Skeletal muscle satellite cell (primary cell): ENCODE data around the gene PPP1R7.
A peak's percentile ranks its signal among the peaks of the same experiment; 100 is the strongest.

Experiments
- H3K27me3 ChIP-seq: 2 replicates; pipeline ENCODE4 v1.7.0; 2013; ENCODE audit warnings: low read length; ENCODE audit not compliant: control insufficient read depth, insufficient read depth
- H3K36me3 ChIP-seq: 2 replicates; pipeline ENCODE4 v1.7.0; 2013; ENCODE audit warnings: mild to moderate bottlenecking, control low read depth, low read length; ENCODE audit not compliant: insufficient read depth
- H3K4me1 ChIP-seq: 2 replicates; pipeline ENCODE4 v1.7.0; 2013; ENCODE audit warnings: low read length; ENCODE audit not compliant: control insufficient read depth, insufficient read depth
- H3K4me2 ChIP-seq: 2 replicates; pipeline ENCODE4 v1.7.0; 2013; ENCODE audit warnings: mild to moderate bottlenecking, low read length
- H3K4me3 ChIP-seq: 2 replicates; pipeline ENCODE4 v1.7.0; 2013; ENCODE audit warnings: low read length
- H3K9ac ChIP-seq: 2 replicates; pipeline ENCODE4 v1.7.0; 2013; ENCODE audit warnings: mild to moderate bottlenecking, low read depth, low read length, moderate library complexity
- H3K9me3 ChIP-seq: replicated peaks from 2 replicates; pipeline ENCODE4 v1.7.0; 2013; ENCODE audit warnings: mild to moderate bottlenecking, control low read depth, low read length

Gene PPP1R7

DNA sequence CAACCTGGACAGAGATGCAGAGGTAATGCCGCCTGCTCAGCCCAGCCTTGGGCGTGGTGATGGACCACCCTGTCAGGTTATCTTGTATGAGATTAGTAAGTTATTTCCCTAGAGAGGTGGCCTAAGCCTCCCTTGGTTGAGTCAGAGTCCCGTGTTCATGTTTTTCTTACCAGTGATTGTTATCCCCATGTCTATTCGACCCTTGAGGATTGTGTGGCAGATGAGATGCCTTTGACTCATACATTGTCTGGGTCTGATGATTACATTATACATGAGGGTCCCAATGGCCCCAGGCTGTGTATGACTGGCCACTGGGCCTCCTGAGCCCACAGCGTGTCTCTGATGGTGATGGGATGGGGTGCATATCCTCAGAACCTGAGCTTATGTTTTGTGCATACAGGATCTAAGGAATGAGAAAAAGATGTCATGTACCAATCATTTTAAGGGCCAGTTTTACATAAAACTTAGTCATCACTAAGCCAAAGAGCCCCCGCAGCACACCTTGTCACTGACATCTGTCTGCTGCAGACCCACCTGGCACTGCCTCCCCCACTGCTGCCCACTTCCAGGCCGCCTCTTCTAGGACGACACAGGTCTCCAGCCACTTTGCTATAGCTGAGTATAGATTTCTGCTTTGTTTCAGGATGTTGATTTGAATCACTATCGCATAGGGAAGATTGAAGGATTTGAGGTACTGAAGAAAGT, 7.7 kb downstream of the PPP1R7 start:
- Histone ChIP-seq H3K4me1 (peaks cover 44% of the 10 kb centered on the region), H3K27me3 (no peaks in the 10 kb centered on the region), H3K9me3 (no peaks in the 10 kb centered on the region), H3K4me2 (peak overlapping the region; percentile 37), H3K9ac (no peak overlapping the region), H3K36me3 (peaks cover 31% of the 10 kb centered on the region), H3K4me3 (no peak overlapping the region)

DNA sequence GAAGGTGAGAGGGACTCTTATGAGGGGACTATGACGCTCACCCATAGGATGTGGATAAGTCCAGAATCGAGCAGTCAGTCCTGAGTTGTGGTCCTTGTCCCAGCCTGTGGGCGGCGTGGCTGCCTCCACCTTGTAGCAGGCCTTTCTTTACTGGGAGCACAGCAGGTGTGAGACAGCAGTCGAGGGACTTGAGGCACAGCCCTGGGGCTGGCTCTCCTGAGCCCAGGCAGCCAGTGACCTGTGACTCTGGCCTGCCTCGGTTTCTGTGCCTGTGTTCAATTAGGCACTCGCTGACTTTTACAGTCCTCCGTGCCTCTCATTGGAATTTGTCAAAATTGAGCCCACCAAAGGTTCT, 8.3 kb downstream of the PPP1R7 start:
- H3K36me3 ChIP-seq = peaks cover 35% of the 10 kb centered on the region
- H3K9me3 ChIP-seq = no peaks in the 10 kb centered on the region
- no peak overlapping the region for H3K9ac ChIP-seq
- no peak overlapping the region for H3K4me2 ChIP-seq
- no peaks in the 10 kb centered on the region for H3K27me3 ChIP-seq
- H3K4me1 ChIP-seq = peaks cover 47% of the 10 kb centered on the region
- H3K4me3 ChIP-seq = no peak overlapping the region

GRCh38 chr2:241159116-241159515, 8.8 kb downstream of the PPP1R7 start:
- Histone ChIP-seq H3K4me1 (peaks cover 48% of the 10 kb centered on the region), H3K9me3 (no peaks in the 10 kb centered on the region), H3K36me3 (peaks cover 40% of the 10 kb centered on the region), H3K27me3 (no peaks in the 10 kb centered on the region), H3K9ac (no peak overlapping the region), H3K4me2 (no peak overlapping the region), H3K4me3 (no peak overlapping the region)

DNA sequence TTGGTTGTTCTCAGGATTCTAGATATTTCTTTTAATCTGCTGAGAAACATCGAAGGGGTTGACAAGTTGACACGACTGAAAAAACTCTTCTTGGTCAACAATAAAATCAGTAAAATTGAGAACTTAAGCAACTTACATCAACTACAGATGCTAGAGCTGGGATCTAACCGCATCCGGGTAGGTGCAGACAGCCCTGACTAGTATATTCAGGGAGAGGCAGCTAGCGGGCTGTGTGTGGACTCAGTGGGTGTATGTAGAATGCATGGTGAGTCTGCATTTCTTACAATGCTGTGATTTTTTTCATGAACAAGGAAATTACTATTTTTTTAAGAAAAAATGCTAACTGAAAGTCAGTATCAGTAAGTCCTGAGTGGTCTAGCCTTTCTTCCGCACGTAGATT, 10.1 kb downstream of the PPP1R7 start:
- Histone ChIP-seq H3K27me3 (no peaks in the 10 kb centered on the region), H3K9me3 (no peaks in the 10 kb centered on the region), H3K4me1 (peaks cover 48% of the 10 kb centered on the region), H3K9ac (no peak overlapping the region), H3K4me3 (no peak overlapping the region), H3K36me3 (peaks cover 40% of the 10 kb centered on the region), H3K4me2 (no peak overlapping the region)

- no peaks in the 10 kb centered on the region for H3K27me3 ChIP-seq
- H3K9me3 ChIP-seq = no peaks in the 10 kb centered on the region
- peaks cover 46% of the 10 kb centered on the region for H3K4me1 ChIP-seq
- peak overlapping the region; percentile 35 for H3K4me3 ChIP-seq
- H3K9ac ChIP-seq = no peak overlapping the region
- peaks cover 48% of the 10 kb centered on the region for H3K36me3 ChIP-seq
- peak overlapping the region; percentile 39 for H3K4me2 ChIP-seq
Measured at GRCh38 chr2:241161646-241162281, 11.5 kb downstream of the PPP1R7 start.

DNA sequence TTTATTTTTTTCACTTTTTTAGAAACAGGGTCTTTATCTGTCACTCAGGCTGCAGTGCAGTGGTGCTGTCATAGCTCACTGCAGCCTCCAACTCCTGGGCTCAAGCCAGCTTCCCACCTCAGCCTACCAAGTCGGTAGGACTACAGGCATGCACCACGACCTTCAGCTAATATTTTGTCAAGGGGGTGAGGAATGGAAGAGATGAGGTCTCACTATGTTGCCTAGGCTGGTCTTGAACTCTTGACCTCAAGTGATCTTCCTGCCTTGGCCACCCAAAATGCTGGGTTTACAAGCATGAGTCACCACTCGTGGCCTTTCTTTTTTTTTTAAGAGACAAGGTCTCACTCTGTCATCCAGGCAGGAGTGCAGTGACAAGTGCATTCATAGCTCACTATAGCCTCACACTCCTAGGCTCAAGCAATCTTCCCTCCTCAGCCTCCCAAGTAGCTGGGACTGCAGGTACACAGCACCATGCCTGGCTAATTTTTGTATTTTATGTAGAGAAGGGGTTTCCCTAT, 13.4 kb downstream of the PPP1R7 start:
- H3K4me2 ChIP-seq = no peak overlapping the region
- H3K4me1 ChIP-seq = peaks cover 28% of the 10 kb centered on the region
- H3K9ac ChIP-seq = no peak overlapping the region
- no peak overlapping the region for H3K4me3 ChIP-seq
- no peaks in the 10 kb centered on the region for H3K9me3 ChIP-seq
- H3K36me3 ChIP-seq = peaks cover 59% of the 10 kb centered on the region
- H3K27me3 ChIP-seq = no peaks in the 10 kb centered on the region

- Histone ChIP-seq H3K9me3 (peaks cover 6% of the 10 kb centered on the region), H3K36me3 (peaks cover 69% of the 10 kb centered on the region), H3K4me3 (no peak overlapping the region), H3K4me2 (no peak overlapping the region), H3K27me3 (no peaks in the 10 kb centered on the region), H3K4me1 (peaks cover 6% of the 10 kb centered on the region), H3K9ac (no peak overlapping the region)
Measured at GRCh38 chr2:241168366-241168765, 18.1 kb downstream of the PPP1R7 start.

GRCh38 chr2:241173557-241173956, 23.3 kb downstream of the PPP1R7 start:
- Histone ChIP-seq H3K36me3 (peaks cover 41% of the 10 kb centered on the region), H3K4me1 (no peaks in the 10 kb centered on the region), H3K9ac (no peak overlapping the region), H3K9me3 (peaks cover 6% of the 10 kb centered on the region), H3K27me3 (no peaks in the 10 kb centered on the region), H3K4me2 (no peak overlapping the region), H3K4me3 (no peak overlapping the region)

DNA sequence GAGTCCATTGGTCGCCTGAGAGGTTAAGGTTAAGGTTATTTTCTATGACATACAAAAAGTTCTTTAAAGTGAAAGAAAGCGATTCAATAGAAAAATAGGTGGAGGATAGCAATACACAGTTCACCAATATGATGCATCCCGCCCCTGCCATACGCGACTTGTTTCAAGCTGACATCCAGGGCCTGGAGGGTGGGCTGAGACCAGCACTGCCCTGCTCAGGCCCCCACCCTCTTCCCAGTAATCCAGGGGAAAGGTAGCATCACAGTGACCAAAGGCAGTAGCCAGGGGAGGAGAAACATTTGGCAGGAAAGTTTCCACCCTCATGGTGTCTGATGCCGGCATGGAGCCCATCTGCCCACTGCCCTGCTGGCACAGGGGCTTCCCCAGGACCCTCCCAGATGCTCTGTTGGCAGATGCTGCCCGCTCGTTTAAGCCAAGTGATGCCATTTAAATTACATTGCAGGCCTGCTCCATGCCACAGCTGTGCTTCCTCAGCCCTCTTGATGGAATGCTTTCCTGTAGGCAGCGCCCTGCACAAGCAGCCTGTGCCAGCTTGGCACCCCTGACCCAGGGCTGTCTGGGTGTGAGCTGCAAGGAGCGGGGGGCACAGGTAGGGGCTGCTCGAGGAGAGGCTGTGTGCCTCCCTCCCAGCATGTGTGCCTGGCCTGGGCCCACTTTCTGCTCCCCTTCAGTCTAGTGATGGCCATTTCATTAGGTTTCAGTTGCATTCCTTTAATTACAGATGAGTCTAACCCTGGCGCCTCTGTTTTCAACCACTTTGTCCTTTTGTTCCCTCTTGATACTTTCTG, 27.5 kb downstream of the PPP1R7 start:
- no peak overlapping the region for H3K4me2 ChIP-seq
- H3K4me1 ChIP-seq = no peaks in the 10 kb centered on the region
- H3K4me3 ChIP-seq = no peak overlapping the region
- no peaks in the 10 kb centered on the region for H3K27me3 ChIP-seq
- no peak overlapping the region for H3K9ac ChIP-seq
- peaks cover 28% of the 10 kb centered on the region for H3K36me3 ChIP-seq
- H3K9me3 ChIP-seq = no peaks in the 10 kb centered on the region

DNA sequence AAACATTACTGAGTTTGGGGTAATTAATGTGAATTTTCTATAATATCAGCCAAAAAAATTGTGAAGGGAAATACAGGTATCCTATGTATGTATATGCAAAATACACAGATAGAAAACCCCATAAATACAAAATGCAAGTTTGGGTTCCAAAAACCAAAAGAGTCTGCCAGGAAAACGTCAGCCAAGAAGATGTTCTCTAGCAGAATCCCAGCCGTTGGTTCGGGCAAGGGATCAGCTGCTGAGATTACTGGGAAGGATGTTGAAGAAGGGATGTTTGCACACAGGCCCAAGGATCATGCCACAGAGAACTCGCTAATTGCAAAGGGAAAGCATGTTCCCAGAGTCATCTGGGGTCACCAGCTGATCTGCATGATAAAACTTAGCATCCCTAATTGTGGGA, 28.7 kb downstream of the PPP1R7 start:
- Histone ChIP-seq H3K4me1 (no peaks in the 10 kb centered on the region), H3K4me2 (no peak overlapping the region), H3K27me3 (no peaks in the 10 kb centered on the region), H3K9ac (no peak overlapping the region), H3K9me3 (no peaks in the 10 kb centered on the region), H3K4me3 (no peak overlapping the region), H3K36me3 (peaks cover 28% of the 10 kb centered on the region)

GRCh38 chr2:241179899-241180298, 29.6 kb downstream of the PPP1R7 start:
- Histone ChIP-seq H3K4me1 (no peaks in the 10 kb centered on the region), H3K36me3 (peaks cover 27% of the 10 kb centered on the region), H3K4me2 (no peak overlapping the region), H3K27me3 (no peaks in the 10 kb centered on the region), H3K9ac (no peak overlapping the region), H3K9me3 (no peaks in the 10 kb centered on the region), H3K4me3 (no peak overlapping the region)
